ENCODE results near the gene SGCA. TPM values are rescaled to one million over a fixed set of nuclear protein-coding genes. Genes with fewer than 3 reads are reported as not detected.

Gene SGCA
- total and polyA plus RNA-seq, 9 of the 15 experiments (the other 6 are each of a cell fraction or from before 2014, with no cell fraction given), result not detected

GRCh38 chr17:50139950-50140885 lies 25.6 kb upstream of the SGCA start (continued):
- TF ChIP-seq RERE (CRISPR knock-in tag; IDR thresholded peaks at IDR 0.05; ENCODE audit: borderline replicate concordance) (no peak), POLR2A (conservative IDR thresholded peaks at IDR 0.05) (no peak), STAT6 (CRISPR knock-in tag; IDR thresholded peaks at IDR 0.05) (no peak), HDAC1 (IDR thresholded peaks at IDR 0.05) (peak in 1 of 2 experiments; percentile 65; a peak in 1 of 4 replicates), TOE1 (IDR thresholded peaks at IDR 0.05; ENCODE audit: borderline replicate concordance) (peak; percentile 34; the same call in 1 of the 2 replicates), TOE1 (CRISPR knock-in tag; IDR thresholded peaks at IDR 0.05; ENCODE audit: borderline replicate concordance, low read depth) (no peak), MAFF (IDR thresholded peaks at IDR 0.05; ENCODE audit: low read length) (no peak), MAX (CRISPR knock-in tag; IDR thresholded peaks at IDR 0.05) (0 out of 2 replicates have a peak, but pooled peaks have one; percentile 7), NFATC3 (IDR thresholded peaks at IDR 0.05) (no peak), DEAF1 (CRISPR knock-in tag; IDR thresholded peaks at IDR 0.05) (0 out of 2 replicates have a peak, but pooled peaks have one; percentile 38), MBD2 (IDR thresholded peaks at IDR 0.05; ENCODE audit: borderline replicate concordance, low read depth) (no peak), CBX3 (IDR thresholded peaks at IDR 0.05; ENCODE audit: borderline replicate concordance in 1 of 2, low read length in 2 of 2) (peak; percentile 46 to 99), ZNF696 (CRISPR knock-in tag; conservative IDR thresholded peaks at IDR 0.05) (no peak), CREB1 (IDR thresholded peaks at IDR 0.05) (peak; percentile 70; the same call in 1 of the 2 replicates), CREB1 (CRISPR knock-in tag; IDR thresholded peaks at IDR 0.05) (peak; percentile 69; the same call in 1 of the 2 replicates), ZNF282 (CRISPR knock-in tag; IDR thresholded peaks at IDR 0.05) (no peak)
